HL-60 (cell line): ENCODE data around the gene IL11.

Experiments used
- DNase-seq, 2 experiments: peaks; one replicate each; pipeline ENCODE4 v3.0.0-alpha.2; 2010 to 2020; ENCODE audit warnings: low read depth in 1 of 2, low spot score in 1 of 2
- H3K27ac ChIP-seq: fragments of 250-450 bp; sonication (Bioruptor Pico); replicated peaks from 2 replicates; pipeline ENCODE4 v1.5.1; 2020; ENCODE audit warnings: mild to moderate bottlenecking, moderate library complexity
- H3K27me3 ChIP-seq: fragments of 250-450 bp; sonication (Bioruptor Pico); 2 replicates; pipeline ENCODE4 v1.5.1; 2021; ENCODE audit warnings: mild to moderate bottlenecking, moderate library complexity; ENCODE audit not compliant: insufficient read depth, poor library complexity, severe bottlenecking
- H3K4me3 ChIP-seq: replicated peaks from 2 replicates; pipeline ENCODE4 v1.5.1; 2011; ENCODE audit warnings: mild to moderate bottlenecking, control low read depth, low read length; ENCODE audit not compliant: insufficient read depth
- CTCF ChIP-seq: IDR thresholded peaks from one replicate; pipeline ENCODE4 v1.5.1; 2011; ENCODE audit warnings: low read length, control low read depth, inconsistent platforms; ENCODE audit not compliant: insufficient read depth
- GABPA ChIP-seq: IDR thresholded peaks from 2 replicates; pipeline ENCODE4 v1.6.1; 2012; ENCODE audit warnings: low read depth
- POLR2AphosphoS5 ChIP-seq: IDR thresholded peaks from 2 replicates; pipeline ENCODE4 v1.6.1; 2012; ENCODE audit warnings: low read depth
- REST ChIP-seq: IDR thresholded peaks from 2 replicates; pipeline ENCODE4 v1.6.1; 2012; ENCODE audit warnings: low read depth; ENCODE audit not compliant: insufficient replicate concordance
- SPI1 ChIP-seq: IDR thresholded peaks from 2 replicates; pipeline ENCODE4 v1.6.1; 2012; ENCODE audit warnings: low read depth, mild to moderate bottlenecking, borderline replicate concordance

IL11 gene

GRCh38 chr19:55353803-55354697 lies 16.2 kb downstream of the IL11 start:
- no peak for DNase-seq
- no peak for TF ChIP-seq CTCF
- TF ChIP-seq REST = no peak
- TF ChIP-seq POLR2AphosphoS5 = no peak
- TF ChIP-seq SPI1 = no peak
- TF ChIP-seq GABPA = no peak
- H3K4me3 ChIP-seq = peak overlapping the region; percentile 15
- H3K27me3 ChIP-seq = peaks cover 23% of the 10 kb centered on the region
- H3K27ac ChIP-seq = no peak overlapping the region

GRCh38 chr19:55353356-55353802 lies 16.9 kb downstream of the IL11 start:
- no peak for DNase-seq
- Histone ChIP-seq H3K4me3 (peak overlapping the region; percentile 15), H3K27ac (no peak overlapping the region), H3K27me3 (peaks cover 23% of the 10 kb centered on the region)
- no peak for TF ChIP-seq SPI1
- TF ChIP-seq GABPA = no peak
- TF ChIP-seq REST = no peak
- no peak for TF ChIP-seq POLR2AphosphoS5
- no peak for TF ChIP-seq CTCF

- TF ChIP-seq SPI1 = no peak
- DNase-seq = no peak
- Histone ChIP-seq H3K27me3 (peaks cover 23% of the 10 kb centered on the region), H3K4me3 (no peak overlapping the region), H3K27ac (no peak overlapping the region)
Measured at GRCh38 chr19:55352549-55353145, 17.6 kb downstream of the IL11 start.

GRCh38 chr19:55352040-55352439 lies 18.2 kb downstream of the IL11 start:
- TF ChIP-seq REST = no peak
- no peak for TF ChIP-seq CTCF
- no peak for TF ChIP-seq POLR2AphosphoS5
- no peak for TF ChIP-seq SPI1
- no peak for TF ChIP-seq GABPA
- Histone ChIP-seq H3K27ac (no peak overlapping the region), H3K4me3 (no peak overlapping the region), H3K27me3 (peaks cover 23% of the 10 kb centered on the region)
- no peak for DNase-seq
